OCI-LY3 (cell line): Measurements from ENCODE around the gene CACNG4.

Experiments
- CTCF ChIP-seq: fragments of 200-600, 300-600 bp; sonication (generic); IDR thresholded peaks from 2 replicates; pipeline ENCODE4 v1.5.1; 2014; ENCODE audit warnings: antibody characterized with exemption, low read length, low read depth
- EZH2phosphoT487 ChIP-seq: fragments of 200-600 bp; shearing (Covaris generic); IDR thresholded peaks from 2 replicates; pipeline ENCODE4 v1.6.1; 2018; ENCODE audit warnings: antibody characterized with exemption, mixed run types, low read depth

GRCh38 chr17:67025216-67025792 is 60.8 kb downstream of the CACNG4 start:
- TF ChIP-seq CTCF (no peak), EZH2phosphoT487 (no peak)
